AG10803 (cell line): ENCODE measurements around the gene STON1.
A peak's percentile ranks its signal among the peaks of the same experiment; 100 is the strongest.

ENCODE experiments used
- DNase-seq: peaks from one replicate; pipeline ENCODE4 v3.0.0; 2010; ENCODE audit warnings: low read depth
- H3K4me3 ChIP-seq: 2 replicates; pipeline ENCODE4 v1.5.1; 2011; ENCODE audit warnings: mild to moderate bottlenecking, low read length, control low read depth
- CTCF ChIP-seq: conservative IDR thresholded peaks from 2 replicates; pipeline ENCODE4 v1.5.1; 2011; ENCODE audit warnings: mild to moderate bottlenecking, low read length, control low read depth, inconsistent platforms

The STON1 gene

DNA sequence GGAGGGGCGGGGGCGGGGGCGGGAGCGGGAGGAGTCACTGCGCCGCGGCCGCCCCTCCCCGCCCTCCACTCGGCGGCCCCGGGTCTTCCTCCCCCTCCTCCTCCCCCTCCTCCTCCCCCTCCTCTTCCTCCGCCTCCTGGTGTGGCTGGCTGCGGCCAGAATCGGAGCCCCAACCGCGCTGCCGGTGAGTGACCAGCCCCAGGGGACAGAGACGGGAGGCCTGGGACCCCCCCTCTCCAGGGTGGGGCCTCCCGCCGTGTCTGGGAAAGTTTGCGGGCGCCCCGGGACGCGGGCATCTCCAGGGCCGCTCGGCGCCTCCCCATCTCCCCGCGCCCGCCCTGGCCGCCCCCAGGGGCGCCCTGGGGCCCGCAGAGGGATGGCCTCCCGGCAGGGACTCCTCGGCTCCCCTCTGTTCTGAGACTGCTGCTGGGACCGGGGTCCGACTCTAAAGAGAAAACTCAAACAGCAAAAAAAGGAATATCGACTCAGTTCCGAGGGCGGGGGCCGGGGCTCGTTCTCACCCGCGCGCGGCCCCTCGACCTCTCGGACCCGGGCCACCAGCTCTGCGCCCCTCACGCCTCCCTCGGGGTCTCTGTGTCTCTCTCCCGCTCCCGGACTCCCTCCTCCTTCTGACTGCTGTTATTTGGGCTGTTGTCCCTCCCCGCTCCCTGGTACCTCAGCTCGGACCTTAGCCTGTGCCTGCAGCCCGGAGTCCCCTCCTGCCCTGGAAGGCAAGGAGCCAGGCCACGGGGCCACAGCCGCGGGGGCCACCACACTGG lies at the start of gene STON1:
STON1 (plus strand) TSS at position 122 of the 779 bp plus-strand sequence. CDS start 50,480 bp downstream, outside the sequence.
- peak; percentile 47 for DNase-seq
- TF ChIP-seq CTCF, result no peak
- peak within 1 kb of the TSS; percentile 88 for H3K4me3 ChIP-seq

GRCh38 chr2:48480526-48480925 lies 49.4 kb upstream of the STON1 start:
- H3K4me3 ChIP-seq, result no peak overlapping the region
- TF ChIP-seq CTCF, result no peak
- DNase-seq, result no peak

DNA sequence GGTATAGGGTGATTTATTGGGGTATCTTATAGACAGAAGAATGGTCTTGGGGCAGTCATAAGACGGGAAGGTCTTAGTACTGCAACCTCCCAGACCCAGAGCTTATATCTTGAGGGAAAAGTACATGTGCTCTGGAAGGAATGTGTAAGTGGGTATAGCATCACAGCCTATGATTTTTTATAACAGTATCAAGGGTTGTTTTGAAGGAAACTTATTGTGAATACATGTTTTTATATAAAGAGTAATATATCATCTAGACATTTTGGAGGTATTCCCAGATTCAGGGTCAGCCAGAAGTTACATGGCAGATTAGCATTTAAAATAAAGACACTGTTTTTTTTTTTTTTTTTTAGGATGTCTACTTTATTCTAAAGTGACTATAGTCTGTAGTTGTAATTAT lies 47.6 kb upstream of the STON1 start:
- TF ChIP-seq CTCF, result no peak
- no peak overlapping the region for H3K4me3 ChIP-seq
- DNase-seq, result peak; percentile 43

- no peak overlapping the region for H3K4me3 ChIP-seq
- DNase-seq, result no peak
- TF ChIP-seq CTCF, result no peak
Observed at GRCh38 chr2:48482769-48483168, 47.2 kb upstream of the STON1 start.

DNA sequence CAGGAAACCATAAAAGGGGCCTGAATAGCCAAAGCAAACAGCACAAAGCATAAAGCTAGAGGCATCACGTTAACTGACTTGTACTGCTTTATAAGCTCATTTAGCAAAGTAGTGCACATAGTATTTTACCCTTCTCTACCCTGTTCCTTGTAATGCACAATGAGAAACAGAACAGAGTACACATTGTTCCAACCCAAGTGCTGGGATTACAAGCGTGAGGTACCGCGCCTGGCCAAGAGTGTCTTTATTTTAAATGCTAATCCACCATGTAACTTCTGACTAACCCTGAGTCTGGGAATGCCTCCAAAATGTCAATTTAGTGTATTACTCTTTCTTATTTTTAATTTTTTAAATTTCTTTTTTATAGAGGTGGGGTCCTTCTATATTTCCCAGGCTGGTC lies 46.4 kb upstream of the STON1 start:
- H3K4me3 ChIP-seq, result no peak overlapping the region
- TF ChIP-seq CTCF, result no peak
- no peak for DNase-seq

DNA sequence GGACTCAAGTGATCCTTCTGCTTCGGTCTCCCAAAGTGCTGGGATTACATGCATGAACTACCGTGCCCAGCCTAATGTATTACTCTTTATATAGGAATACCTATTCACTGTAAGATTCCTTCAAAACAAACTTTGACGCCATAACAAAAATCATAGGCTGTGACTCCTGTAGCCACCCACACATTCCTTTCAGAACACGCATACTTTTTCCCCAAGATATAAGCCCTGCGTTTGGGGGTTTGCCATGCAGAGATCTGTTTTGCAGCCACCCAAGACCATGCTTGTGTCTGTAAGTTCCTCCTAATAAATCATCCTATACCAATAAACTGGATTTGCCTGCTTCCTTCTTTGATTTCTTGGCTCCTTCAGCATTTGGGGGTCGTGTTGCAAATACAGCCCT lies 46.0 kb upstream of the STON1 start:
- DNase-seq, result no peak
- no peak overlapping the region for H3K4me3 ChIP-seq
- TF ChIP-seq CTCF, result no peak

DNA sequence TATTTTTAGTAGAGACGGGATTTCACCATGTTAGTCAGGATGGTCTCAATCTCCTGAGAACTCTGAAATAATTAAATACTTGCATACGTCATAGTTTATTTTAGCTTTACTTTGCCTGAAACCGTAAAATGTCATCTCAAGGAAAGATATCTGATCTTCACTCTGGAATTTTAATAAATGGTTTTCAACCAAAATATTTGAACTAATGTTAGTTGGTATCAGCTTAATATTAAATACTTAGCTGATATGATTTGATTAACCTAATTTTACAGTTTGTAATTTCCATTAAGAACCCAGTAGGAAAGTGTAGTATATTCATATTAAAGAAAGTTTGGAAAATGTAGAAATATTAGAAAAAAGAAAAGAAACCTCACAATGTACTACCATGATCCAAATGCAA lies 41.4 kb upstream of the STON1 start:
- no peak for TF ChIP-seq CTCF
- no peak for DNase-seq

More for the DNA sequence above, 41.4 kb upstream of the STON1 start:
- H3K4me3 ChIP-seq, result no peak overlapping the region
